ENCODE measurements around the gene SLC5A2.

Gene SLC5A2

DNA sequence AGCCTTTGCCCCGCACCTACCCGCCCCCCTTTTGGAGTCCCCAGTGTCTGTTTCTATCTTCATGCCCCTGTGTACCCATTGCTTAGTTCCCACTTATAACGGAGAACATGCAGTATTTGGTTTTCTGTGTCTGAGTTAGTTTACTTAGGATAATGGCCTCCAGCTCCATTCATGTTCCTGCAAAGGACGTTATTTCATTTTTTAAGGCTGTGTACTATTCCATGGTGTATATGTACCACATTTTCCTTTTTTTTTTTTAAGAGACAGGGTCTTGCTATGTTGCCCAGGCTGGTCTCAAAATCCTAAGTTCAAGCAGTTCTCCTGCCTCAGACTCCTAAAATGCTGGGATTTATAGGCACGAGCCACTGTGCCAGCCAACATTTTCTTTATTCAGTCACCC, 15.1 kb upstream of the SLC5A2 start:
- Histone ChIP-seq H3K4ac (ENCODE audit: low read length) (no peak overlapping the region), H3K9ac (ENCODE audit: low read depth, low read length, poor library complexity) (no peak overlapping the region), H3K4me1 (ENCODE audit: control insufficient read depth in 2 of 2, insufficient read depth in 1 of 2, low read depth in 1 of 2, low read length in 2 of 2) (peaks cover 2 to 5% of the 10 kb centered on the region in 2 donors), H3K27me3 (ENCODE audit: control insufficient read depth in 3 of 3, insufficient read depth in 3 of 3, low read depth in 1 of 3, low read length in 3 of 3) (peaks cover 0 to 19% (median 12%) of the 10 kb centered on the region in 3 experiments), H3K9me3 (replicated peaks in 1 of 2; ENCODE audit: control insufficient read depth in 2 of 2, insufficient read depth in 1 of 2, low read depth in 1 of 2, low read length in 2 of 2) (peaks cover 0 to 5% of the 10 kb centered on the region in 2 donors), H3K18ac (ENCODE audit: low read length) (no peak overlapping the region), H3K14ac (ENCODE audit: low read length) (no peak overlapping the region), H4K91ac (ENCODE audit: low read depth, low read length, poor library complexity) (no peak overlapping the region), H2AFZ (ENCODE audit: low read length) (no peak overlapping the region), H3K23ac (ENCODE audit: low read depth, low read length, poor library complexity) (no peak overlapping the region), H3K4me2 (ENCODE audit: insufficient read depth, low read length, poor library complexity, severe bottlenecking) (no peak overlapping the region), H3K27ac (replicated peaks; ENCODE audit: low read length) (no peak overlapping the region), H2BK12ac (ENCODE audit: low read length) (no peak overlapping the region), H4K8ac (ENCODE audit: low read depth, low read length) (no peak overlapping the region), H2BK5ac (ENCODE audit: low read length) (no peak overlapping the region), H2BK15ac (ENCODE audit: low read length) (no peak overlapping the region), H2BK120ac (ENCODE audit: low read depth, low read length) (no peak overlapping the region), H3K36me3 (replicated peaks in 1 of 2; ENCODE audit: control insufficient read depth in 2 of 2, insufficient read depth in 2 of 2, low read length in 2 of 2) (peaks cover 2 to 41% of the 10 kb centered on the region in 2 donors), H3K4me3 (ENCODE audit: low read length in 2 of 2) (no peak overlapping the region), H3K79me1 (ENCODE audit: low read depth, low read length) (peaks cover 3% of the 10 kb centered on the region), H2AK5ac (ENCODE audit: low read depth, low read length) (no peak overlapping the region)
- DNase-seq (ENCODE audit: low spot score): no peak
- no CpG with 5 or more reads among the region's 5 CpGs for WGBS, 2 donors (ENCODE audit: extremely low coverage in 2 of 2, insufficient read length in 2 of 2, insufficient replicate concordance in 1 of 2)

DNA sequence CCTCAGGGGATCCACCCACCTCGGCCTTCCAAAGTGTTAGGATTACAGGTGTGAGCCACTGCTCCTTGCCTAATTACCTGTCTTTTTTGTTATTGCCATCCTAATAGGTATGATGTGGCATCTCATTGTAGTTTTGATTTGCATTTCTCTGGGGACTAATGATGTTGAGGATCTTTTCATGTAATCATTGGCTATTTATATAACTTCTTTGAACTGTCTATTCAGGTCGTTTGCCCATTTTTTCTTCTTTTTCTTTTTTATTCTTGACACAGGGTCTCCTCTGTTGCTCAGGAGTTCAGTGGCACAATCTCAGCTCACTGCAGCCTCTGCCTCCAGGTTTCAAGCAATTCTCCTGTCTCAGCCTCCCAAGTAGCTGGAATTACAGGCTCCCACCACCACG, 12.3 kb upstream of the SLC5A2 start:
- no CpG with 5 or more reads among the region's 3 CpGs for WGBS, 2 donors (ENCODE audit: extremely low coverage in 2 of 2, insufficient read length in 2 of 2, insufficient replicate concordance in 1 of 2)
- Histone ChIP-seq H2BK15ac (ENCODE audit: low read length) (no peak overlapping the region), H2AK5ac (ENCODE audit: low read depth, low read length) (no peak overlapping the region), H3K27me3 (ENCODE audit: control insufficient read depth in 3 of 3, insufficient read depth in 3 of 3, low read depth in 1 of 3, low read length in 3 of 3) (peaks cover 0 to 46% (median 18%) of the 10 kb centered on the region in 3 experiments), H3K23ac (ENCODE audit: low read depth, low read length, poor library complexity) (no peak overlapping the region), H3K4ac (ENCODE audit: low read length) (no peak overlapping the region), H3K27ac (replicated peaks; ENCODE audit: low read length) (no peak overlapping the region), H3K36me3 (replicated peaks in 1 of 2; ENCODE audit: control insufficient read depth in 2 of 2, insufficient read depth in 2 of 2, low read length in 2 of 2) (peaks cover under 1 to 43% of the 10 kb centered on the region in 2 donors), H3K4me3 (ENCODE audit: low read length in 2 of 2) (no peak overlapping the region), H3K9ac (ENCODE audit: low read depth, low read length, poor library complexity) (no peak overlapping the region), H3K4me2 (ENCODE audit: insufficient read depth, low read length, poor library complexity, severe bottlenecking) (no peak overlapping the region), H3K14ac (ENCODE audit: low read length) (no peak overlapping the region), H4K8ac (ENCODE audit: low read depth, low read length) (no peak overlapping the region), H2BK120ac (ENCODE audit: low read depth, low read length) (no peak overlapping the region), H2BK12ac (ENCODE audit: low read length) (no peak overlapping the region), H2AFZ (ENCODE audit: low read length) (no peak overlapping the region), H2BK5ac (ENCODE audit: low read length) (no peak overlapping the region), H3K79me1 (ENCODE audit: low read depth, low read length) (peaks cover 3% of the 10 kb centered on the region), H3K18ac (ENCODE audit: low read length) (no peak overlapping the region), H3K4me1 (ENCODE audit: control insufficient read depth in 2 of 2, insufficient read depth in 1 of 2, low read depth in 1 of 2, low read length in 2 of 2) (peaks cover 2 to 5% of the 10 kb centered on the region in 2 donors), H3K9me3 (replicated peaks in 1 of 2; ENCODE audit: control insufficient read depth in 2 of 2, insufficient read depth in 1 of 2, low read depth in 1 of 2, low read length in 2 of 2) (peaks cover 0 to 5% of the 10 kb centered on the region in 2 donors), H4K91ac (ENCODE audit: low read depth, low read length, poor library complexity) (no peak overlapping the region)
- no peak for DNase-seq (ENCODE audit: low spot score)

DNA sequence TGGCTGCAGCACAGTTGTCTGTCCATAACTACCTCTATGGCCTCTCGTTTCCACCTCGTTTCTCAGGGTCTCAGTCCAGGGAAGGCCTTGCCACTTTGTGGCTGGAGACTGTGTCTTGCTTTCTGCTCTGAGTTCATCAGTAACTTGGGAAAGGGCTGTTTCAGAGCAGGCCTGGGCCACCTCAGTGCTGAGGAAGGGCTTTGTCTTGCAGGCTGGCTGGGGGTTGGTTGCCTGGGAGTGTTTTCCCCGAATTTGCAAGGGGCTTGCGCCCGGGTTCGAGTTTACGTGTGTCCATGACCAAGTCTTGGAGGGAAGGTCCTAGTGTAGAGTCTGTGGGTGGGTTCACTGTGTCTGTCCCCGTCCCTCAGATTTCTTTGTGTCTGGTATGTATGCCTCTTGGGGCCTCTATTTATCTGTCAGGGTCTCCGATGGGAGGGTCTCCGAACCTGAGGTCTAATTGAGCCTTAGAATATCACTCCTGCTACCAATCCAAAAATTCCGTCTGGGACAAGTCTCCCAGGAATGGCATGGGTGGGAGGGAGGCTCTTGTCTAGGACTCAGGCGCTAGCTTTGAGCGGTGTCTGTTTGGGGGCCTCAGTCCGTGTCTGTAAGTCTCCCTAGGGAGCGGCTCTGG, 11.6 kb upstream of the SLC5A2 start:
- Histone ChIP-seq H2BK5ac (ENCODE audit: low read length) (no peak overlapping the region), H4K8ac (ENCODE audit: low read depth, low read length) (no peak overlapping the region), H2BK120ac (ENCODE audit: low read depth, low read length) (no peak overlapping the region), H2AFZ (ENCODE audit: low read length) (peak overlapping the region; percentile 91), H3K14ac (ENCODE audit: low read length) (no peak overlapping the region), H3K27ac (replicated peaks; ENCODE audit: low read length) (no peak overlapping the region), H3K23ac (ENCODE audit: low read depth, low read length, poor library complexity) (no peak overlapping the region), H3K79me1 (ENCODE audit: low read depth, low read length) (peaks cover under 1% of the 10 kb centered on the region), H3K4me1 (ENCODE audit: control insufficient read depth in 2 of 2, insufficient read depth in 1 of 2, low read depth in 1 of 2, low read length in 2 of 2) (peaks cover 4 to 5% of the 10 kb centered on the region in 2 donors), H2AK5ac (ENCODE audit: low read depth, low read length) (no peak overlapping the region), H3K9ac (ENCODE audit: low read depth, low read length, poor library complexity) (no peak overlapping the region), H2BK12ac (ENCODE audit: low read length) (no peak overlapping the region), H3K4me2 (ENCODE audit: insufficient read depth, low read length, poor library complexity, severe bottlenecking) (peak overlapping the region; percentile 57), H3K4me3 (ENCODE audit: low read length in 2 of 2) (peak overlapping the region in 1 of 2 donors; percentile 61), H3K9me3 (replicated peaks in 1 of 2; ENCODE audit: control insufficient read depth in 2 of 2, insufficient read depth in 1 of 2, low read depth in 1 of 2, low read length in 2 of 2) (peaks cover 0 to 5% of the 10 kb centered on the region in 2 donors), H4K91ac (ENCODE audit: low read depth, low read length, poor library complexity) (no peak overlapping the region), H3K4ac (ENCODE audit: low read length) (no peak overlapping the region), H3K18ac (ENCODE audit: low read length) (no peak overlapping the region), H3K36me3 (replicated peaks in 1 of 2; ENCODE audit: control insufficient read depth in 2 of 2, insufficient read depth in 2 of 2, low read length in 2 of 2) (peaks cover 0 to 39% of the 10 kb centered on the region in 2 donors), H2BK15ac (ENCODE audit: low read length) (no peak overlapping the region), H3K27me3 (ENCODE audit: control insufficient read depth in 3 of 3, insufficient read depth in 3 of 3, low read depth in 1 of 3, low read length in 3 of 3) (peaks cover 0 to 54% (median 25%) of the 10 kb centered on the region in 3 experiments)
- no peak for DNase-seq (ENCODE audit: low spot score)
- WGBS, 2 donors (ENCODE audit: extremely low coverage in 2 of 2, insufficient read length in 2 of 2, insufficient replicate concordance in 1 of 2): no CpG with 5 or more reads among the region's 15 CpGs

DNA sequence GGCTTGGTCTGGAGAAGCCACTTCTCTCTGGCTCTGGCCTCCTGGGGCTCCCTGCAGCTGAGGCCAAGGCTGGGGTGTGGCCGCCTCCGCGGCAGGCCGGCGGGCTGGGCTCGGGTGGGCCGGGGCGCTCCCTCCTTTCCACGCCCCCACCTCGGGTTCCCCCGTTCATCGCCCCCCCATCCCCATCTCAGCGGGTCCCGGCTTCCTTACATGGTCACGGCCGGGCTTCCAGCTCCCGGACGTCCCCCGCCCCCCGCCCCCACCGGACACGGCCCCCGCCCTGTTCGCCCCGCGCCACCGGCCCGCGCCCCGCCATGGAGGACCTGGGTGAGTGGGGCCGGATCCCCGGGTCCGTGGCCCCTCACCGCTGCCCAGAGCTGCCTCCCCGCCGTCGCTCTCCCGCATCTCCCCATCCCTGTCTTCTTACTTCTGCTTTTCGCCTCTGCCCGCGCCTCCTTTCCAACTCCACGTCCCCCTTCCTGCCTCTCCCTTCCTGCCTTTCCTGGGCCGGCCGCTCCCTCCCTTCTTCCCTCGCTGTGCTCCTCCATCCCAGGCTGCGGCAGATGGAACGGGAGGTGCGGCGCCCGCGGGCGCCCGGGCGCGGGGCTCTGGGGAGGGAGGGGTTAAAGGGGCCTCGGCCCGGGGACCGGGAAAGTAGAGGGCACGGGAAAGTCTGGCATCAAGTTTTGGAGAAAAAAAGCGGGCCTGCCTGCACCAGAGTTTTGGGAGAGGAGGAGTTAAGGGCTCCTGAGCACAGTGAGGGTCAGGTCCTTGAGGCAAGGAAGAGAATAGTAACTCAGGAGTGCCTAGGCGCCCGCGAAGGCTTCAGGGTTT, 10.8 kb upstream of the SLC5A2 start, which contains the start of gene TGFB1I1:
TGFB1I1 (plus strand) TSS at position 278 of the 834 bp plus-strand sequence; CDS start at position 315, 37 bp downstream.
- H3K4me3 ChIP-seq (ENCODE audit: low read length in 2 of 2): peak within 1 kb of the TSS; percentile 61 to 76
- H3K9me3 ChIP-seq (replicated peaks in 1 of 2; ENCODE audit: control insufficient read depth in 2 of 2, insufficient read depth in 1 of 2, low read depth in 1 of 2, low read length in 2 of 2): peaks cover 0 to 5% of the 10 kb centered on the region in 2 donors
- H3K4me2 ChIP-seq (ENCODE audit: insufficient read depth, low read length, poor library complexity, severe bottlenecking): peak within 1 kb of the TSS; percentile 66
- no peak within 1 kb of the TSS for H4K8ac ChIP-seq (ENCODE audit: low read depth, low read length)
- peak within 1 kb of the TSS; percentile 89 for H3K23ac ChIP-seq (ENCODE audit: low read depth, low read length, poor library complexity)
- peaks cover 0 to 60% (median 30%) of the 10 kb centered on the region in 3 experiments for H3K27me3 ChIP-seq (ENCODE audit: control insufficient read depth in 3 of 3, insufficient read depth in 3 of 3, low read depth in 1 of 3, low read length in 3 of 3)
- H3K79me1 ChIP-seq (ENCODE audit: low read depth, low read length): peaks cover under 1% of the 10 kb centered on the region
- no peak within 1 kb of the TSS for H3K4ac ChIP-seq (ENCODE audit: low read length)
- H3K14ac ChIP-seq (ENCODE audit: low read length): peak within 1 kb of the TSS; percentile 38
- peak within 1 kb of the TSS; percentile 44 for H3K9ac ChIP-seq (ENCODE audit: low read depth, low read length, poor library complexity)
- peaks cover 5 to 6% of the 10 kb centered on the region in 2 donors for H3K4me1 ChIP-seq (ENCODE audit: control insufficient read depth in 2 of 2, insufficient read depth in 1 of 2, low read depth in 1 of 2, low read length in 2 of 2)
- H4K91ac ChIP-seq (ENCODE audit: low read depth, low read length, poor library complexity): no peak within 1 kb of the TSS
- H3K36me3 ChIP-seq (replicated peaks in 1 of 2; ENCODE audit: control insufficient read depth in 2 of 2, insufficient read depth in 2 of 2, low read length in 2 of 2): peaks cover 0 to 33% of the 10 kb centered on the region in 2 donors
- no peak within 1 kb of the TSS for H2BK120ac ChIP-seq (ENCODE audit: low read depth, low read length)
- DNase-seq (ENCODE audit: low spot score): no peak
- peak within 1 kb of the TSS; percentile 41 for H2BK12ac ChIP-seq (ENCODE audit: low read length)
- WGBS, 2 donors (ENCODE audit: extremely low coverage in 2 of 2, insufficient read length in 2 of 2, insufficient replicate concordance in 1 of 2): no CpG with 5 or more reads among the region's 63 CpGs
- peak within 1 kb of the TSS; percentile 91 for H2AFZ ChIP-seq (ENCODE audit: low read length)
- no peak within 1 kb of the TSS for H2AK5ac ChIP-seq (ENCODE audit: low read depth, low read length)
- peak within 1 kb of the TSS; percentile 80 for H3K18ac ChIP-seq (ENCODE audit: low read length)
- H3K27ac ChIP-seq (replicated peaks; ENCODE audit: low read length): no peak within 1 kb of the TSS
- H2BK5ac ChIP-seq (ENCODE audit: low read length): no peak within 1 kb of the TSS
- H2BK15ac ChIP-seq (ENCODE audit: low read length): peak within 1 kb of the TSS; percentile 58
